Measurements from ENCODE around the gene RASA3. TPM values are rescaled to one million over a fixed set of nuclear protein-coding genes. Genes with fewer than 3 reads are reported as not detected.

Gene RASA3
- polyA plus RNA-seq, 3 donors: 9.0 to 32.6 (median 16.6) TPM

- Mint-ChIP-seq H3K27me3 (ENCODE audit: low read depth in 3 of 3) (peaks cover 0 to 3% (median 0%) of the 10 kb centered on the region in 3 donors), H3K36me3 (peaks cover 6 to 9% of the 10 kb centered on the region in 2 donors), H3K27ac (peak overlapping the region in 1 of 7 donors; percentile 20), H3K4me3 (no peak overlapping the region), H3K9me3 (peaks cover 0 to 2% (median 0%) of the 10 kb centered on the region in 7 donors), H3K4me1 (no peaks in the 10 kb centered on the region)
- H3K9ac ChIP-seq (ENCODE audit: insufficient read depth, low read length, poor library complexity, severe bottlenecking): no peak overlapping the region
- H3K9me3 ChIP-seq (replicated peaks in 1 of 2; ENCODE audit: control insufficient read depth in 1 of 2, insufficient read depth in 1 of 2, low read length in 2 of 2): no peaks in the 10 kb centered on the region
- WGBS (ENCODE audit: insufficient coverage): 96% methylated on average over 20 of the region's 20 CpGs
- H3K4me2 ChIP-seq (replicated peaks; ENCODE audit: extremely low read depth, low read length, poor library complexity, severe bottlenecking): no peak overlapping the region
- no peak overlapping the region for H2AFZ ChIP-seq (ENCODE audit: insufficient read depth, low read depth, low read length, poor library complexity, severe bottlenecking)
- H3K36me3 ChIP-seq (replicated peaks in 1 of 2; ENCODE audit: control insufficient read depth in 1 of 2, insufficient read depth in 2 of 2, low read length in 2 of 2): no peaks in the 10 kb centered on the region
- no peak overlapping the region for H3K27ac ChIP-seq (ENCODE audit: low read depth in 1 of 2, low read length in 2 of 2)
- no peak overlapping the region for H3K4me3 ChIP-seq (replicated peaks in 1 of 3; ENCODE audit: low read depth in 2 of 3, low read length in 3 of 3)
- TF ChIP-seq CTCF (IDR thresholded peaks at IDR 0.05): no peak
- DNase-seq: no peak
- intact Hi-C loops (cut with micrococcal nuclease): no loop called here
- no peaks in the 10 kb centered on the region for H3K27me3 ChIP-seq (ENCODE audit: control insufficient read depth in 2 of 2, insufficient read depth in 2 of 2, low read length in 2 of 2)
- H4K20me1 ChIP-seq (ENCODE audit: insufficient read depth, low read length): peaks cover 2% of the 10 kb centered on the region
- no peaks in the 10 kb centered on the region for H3K4me1 ChIP-seq (ENCODE audit: control insufficient read depth in 1 of 2, insufficient read depth in 2 of 2, low read length in 2 of 2)
- no peaks in the 10 kb centered on the region for H3K79me2 ChIP-seq (ENCODE audit: insufficient read depth, low read length)
Observed at GRCh38 chr13:113967729-113968462, 164.5 kb downstream of the RASA3 start.

- no peaks in the 10 kb centered on the region for H3K9me3 ChIP-seq (replicated peaks in 1 of 2; ENCODE audit: control insufficient read depth in 1 of 2, insufficient read depth in 1 of 2, low read length in 2 of 2)
- Mint-ChIP-seq H3K4me3 (no peak overlapping the region), H3K27me3 (ENCODE audit: low read depth in 3 of 3) (peaks cover 0 to 3% (median 0%) of the 10 kb centered on the region in 3 donors), H3K36me3 (peaks cover 6 to 8% of the 10 kb centered on the region in 2 donors), H3K9me3 (peaks cover 0 to 5% (median 1%) of the 10 kb centered on the region in 7 donors), H3K4me1 (no peaks in the 10 kb centered on the region), H3K27ac (peak overlapping the region in 1 of 7 donors; percentile 20)
- no peak overlapping the region for H3K27ac ChIP-seq (ENCODE audit: low read depth in 1 of 2, low read length in 2 of 2)
- no peaks in the 10 kb centered on the region for H3K36me3 ChIP-seq (replicated peaks in 1 of 2; ENCODE audit: control insufficient read depth in 1 of 2, insufficient read depth in 2 of 2, low read length in 2 of 2)
- H3K9ac ChIP-seq (ENCODE audit: insufficient read depth, low read length, poor library complexity, severe bottlenecking): no peak overlapping the region
- no peaks in the 10 kb centered on the region for H4K20me1 ChIP-seq (ENCODE audit: insufficient read depth, low read length)
- no peaks in the 10 kb centered on the region for H3K4me1 ChIP-seq (ENCODE audit: control insufficient read depth in 1 of 2, insufficient read depth in 2 of 2, low read length in 2 of 2)
- no peaks in the 10 kb centered on the region for H3K79me2 ChIP-seq (ENCODE audit: insufficient read depth, low read length)
- H3K4me3 ChIP-seq (replicated peaks in 1 of 3; ENCODE audit: low read depth in 2 of 3, low read length in 3 of 3): no peak overlapping the region
- intact Hi-C loops (cut with micrococcal nuclease): no loop called here
- H3K27me3 ChIP-seq (ENCODE audit: control insufficient read depth in 2 of 2, insufficient read depth in 2 of 2, low read length in 2 of 2): no peaks in the 10 kb centered on the region
- 97% methylated on average over 3 of the region's 9 CpGs for WGBS (ENCODE audit: insufficient coverage)
- H2AFZ ChIP-seq (ENCODE audit: insufficient read depth, low read depth, low read length, poor library complexity, severe bottlenecking): no peak overlapping the region
- DNase-seq: no peak
- TF ChIP-seq CTCF (IDR thresholded peaks at IDR 0.05): no peak
- H3K4me2 ChIP-seq (replicated peaks; ENCODE audit: extremely low read depth, low read length, poor library complexity, severe bottlenecking): no peak overlapping the region
Observed at GRCh38 chr13:113967206-113967720, 165.2 kb downstream of the RASA3 start.
